Measurements from ENCODE around the gene TTC7B.

- no peak for TF ChIP-seq HDAC2 (IDR thresholded peaks at IDR 0.05)
- TF ChIP-seq, protein P1, sequence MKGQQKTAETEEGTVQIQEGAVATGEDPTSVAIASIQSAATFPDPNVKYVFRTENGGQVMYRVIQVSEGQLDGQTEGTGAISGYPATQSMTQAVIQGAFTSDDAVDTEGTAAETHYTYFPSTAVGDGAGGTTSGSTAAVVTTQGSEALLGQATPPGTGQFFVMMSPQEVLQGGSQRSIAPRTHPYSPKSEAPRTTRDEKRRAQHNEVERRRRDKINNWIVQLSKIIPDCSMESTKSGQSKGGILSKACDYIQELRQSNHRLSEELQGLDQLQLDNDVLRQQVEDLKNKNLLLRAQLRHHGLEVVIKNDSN (CRISPR knock-in tag; IDR thresholded peaks at IDR 0.05): no peak
- TF ChIP-seq CEBPB (tag; IDR thresholded peaks at IDR 0.05): no peak
These were observed 232.8 kb downstream of the TTC7B start for GRCh38 chr14:90583427-90583826.

Measured in K562 (cell line).